PFSK-1 (cell line): ENCODE data around the gene RPL36.

Experiments used
- FOXP2 ChIP-seq: optimal IDR thresholded peaks from 2 replicates; pipeline ENCODE3; 2011; ENCODE audit warnings: borderline replicate concordance, control low read depth, inconsistent platforms; ENCODE audit not compliant: insufficient read depth; ENCODE audit errors: extremely low read length, extremely low read depth
- POLR2AphosphoS5 ChIP-seq: IDR thresholded peaks from 2 replicates; pipeline ENCODE4 v1.6.1; 2012; ENCODE audit warnings: low read depth, mild to moderate bottlenecking, control low read depth, low read length, moderate library complexity
- SIN3A ChIP-seq: IDR thresholded peaks from 2 replicates; pipeline ENCODE4 v1.6.1; 2012; ENCODE audit warnings: mild to moderate bottlenecking, low read length, moderate library complexity, borderline replicate concordance; ENCODE audit not compliant: insufficient read depth
- TAF1 ChIP-seq: IDR thresholded peaks from 2 replicates; pipeline ENCODE4 v1.6.1; 2012; ENCODE audit warnings: low read length, control low read depth, borderline replicate concordance; ENCODE audit not compliant: insufficient read depth
- TF ChIP-seq, protein P1 (sequence below), 2 experiments: IDR thresholded peaks; 2 replicates each; pipeline versions ENCODE4 v1.6.1 to v1.8.0; 2011 to 2012; ENCODE audit warnings: low read depth in 2 of 2, low read length in 2 of 2, control low read depth in 1 of 2, inconsistent platforms in 1 of 2, mild to moderate bottlenecking in 1 of 2, moderate library complexity in 1 of 2; ENCODE audit not compliant: insufficient read depth in 1 of 2

The RPL36 gene

DNA sequence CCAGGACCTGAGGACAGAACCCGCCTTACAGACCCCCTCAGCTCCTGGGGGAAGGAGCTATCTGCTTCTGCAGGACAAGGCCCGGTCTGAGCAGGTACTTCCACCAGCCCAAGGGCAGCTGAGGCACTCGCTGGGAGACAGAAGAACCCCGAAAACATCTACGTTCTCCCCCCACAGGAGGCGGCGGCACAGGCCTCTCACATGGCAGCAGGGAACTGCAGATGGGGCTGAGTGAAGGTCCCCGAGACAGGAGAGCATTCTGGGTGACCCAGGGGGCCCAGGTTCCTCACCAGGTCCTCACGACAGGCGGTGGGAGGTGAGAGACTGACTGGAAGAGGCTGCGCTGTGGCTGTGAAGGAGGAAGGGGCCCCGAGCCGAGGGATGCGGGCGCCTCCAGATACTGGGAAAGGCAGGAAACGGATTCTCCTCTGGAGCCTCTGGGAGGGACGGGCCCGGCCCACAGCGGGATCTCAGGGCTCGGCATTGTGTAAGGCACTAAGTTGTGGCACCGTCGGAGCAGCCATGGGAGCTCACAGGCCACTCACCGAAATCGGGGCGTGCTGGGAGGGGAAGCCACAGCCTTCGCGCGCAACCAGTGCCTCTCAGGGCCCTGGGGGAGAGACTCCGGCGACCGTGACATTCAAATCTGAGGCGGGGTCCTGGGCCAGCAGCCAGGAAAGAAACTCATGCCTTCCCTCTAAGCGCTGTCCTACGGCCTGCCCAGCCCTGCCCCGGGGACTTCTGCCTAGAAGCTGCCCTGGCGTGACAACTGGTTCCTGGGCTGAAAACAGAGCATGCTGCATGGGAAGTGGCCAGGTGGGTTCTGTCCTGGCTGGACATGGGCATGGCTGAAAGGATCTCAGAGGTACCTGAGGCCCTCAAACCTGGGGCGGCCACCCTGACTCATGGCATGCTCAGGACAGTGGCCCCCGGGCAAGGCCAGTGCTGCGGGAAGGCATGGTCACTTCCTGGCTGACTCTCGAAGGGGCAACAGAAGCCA, 14.0 kb downstream of the RPL36 start:
- TF ChIP-seq, protein P1, sequence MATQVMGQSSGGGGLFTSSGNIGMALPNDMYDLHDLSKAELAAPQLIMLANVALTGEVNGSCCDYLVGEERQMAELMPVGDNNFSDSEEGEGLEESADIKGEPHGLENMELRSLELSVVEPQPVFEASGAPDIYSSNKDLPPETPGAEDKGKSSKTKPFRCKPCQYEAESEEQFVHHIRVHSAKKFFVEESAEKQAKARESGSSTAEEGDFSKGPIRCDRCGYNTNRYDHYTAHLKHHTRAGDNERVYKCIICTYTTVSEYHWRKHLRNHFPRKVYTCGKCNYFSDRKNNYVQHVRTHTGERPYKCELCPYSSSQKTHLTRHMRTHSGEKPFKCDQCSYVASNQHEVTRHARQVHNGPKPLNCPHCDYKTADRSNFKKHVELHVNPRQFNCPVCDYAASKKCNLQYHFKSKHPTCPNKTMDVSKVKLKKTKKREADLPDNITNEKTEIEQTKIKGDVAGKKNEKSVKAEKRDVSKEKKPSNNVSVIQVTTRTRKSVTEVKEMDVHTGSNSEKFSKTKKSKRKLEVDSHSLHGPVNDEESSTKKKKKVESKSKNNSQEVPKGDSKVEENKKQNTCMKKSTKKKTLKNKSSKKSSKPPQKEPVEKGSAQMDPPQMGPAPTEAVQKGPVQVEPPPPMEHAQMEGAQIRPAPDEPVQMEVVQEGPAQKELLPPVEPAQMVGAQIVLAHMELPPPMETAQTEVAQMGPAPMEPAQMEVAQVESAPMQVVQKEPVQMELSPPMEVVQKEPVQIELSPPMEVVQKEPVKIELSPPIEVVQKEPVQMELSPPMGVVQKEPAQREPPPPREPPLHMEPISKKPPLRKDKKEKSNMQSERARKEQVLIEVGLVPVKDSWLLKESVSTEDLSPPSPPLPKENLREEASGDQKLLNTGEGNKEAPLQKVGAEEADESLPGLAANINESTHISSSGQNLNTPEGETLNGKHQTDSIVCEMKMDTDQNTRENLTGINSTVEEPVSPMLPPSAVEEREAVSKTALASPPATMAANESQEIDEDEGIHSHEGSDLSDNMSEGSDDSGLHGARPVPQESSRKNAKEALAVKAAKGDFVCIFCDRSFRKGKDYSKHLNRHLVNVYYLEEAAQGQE (IDR thresholded peaks at IDR 0.05; ENCODE audit: insufficient read depth in 1 of 2, low read depth in 2 of 2, low read length in 2 of 2): no peak

DNA sequence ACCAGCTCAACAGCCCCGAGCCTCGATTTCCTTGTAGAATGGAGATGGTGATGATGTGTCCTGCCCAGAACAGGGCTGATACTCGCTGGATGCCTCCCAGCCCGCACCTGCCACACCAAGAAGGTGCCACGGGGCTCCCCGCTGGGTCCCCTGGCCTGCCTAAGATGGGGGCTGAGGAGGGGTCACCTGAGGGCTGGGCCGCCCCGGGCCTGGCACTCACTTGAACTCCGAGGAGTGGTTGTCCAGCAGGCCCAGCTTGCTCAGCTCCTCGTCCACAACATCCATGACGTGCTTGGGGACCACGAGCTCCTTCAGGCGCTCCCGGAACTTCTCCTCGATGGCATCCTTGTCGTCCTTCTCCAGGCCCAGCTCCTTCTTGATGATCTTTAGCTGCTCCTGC, 15.5 kb downstream of the RPL36 start:
- TF ChIP-seq POLR2AphosphoS5 (no peak), TAF1 (no peak), SIN3A (no peak), FOXP2 (no peak)
- TF ChIP-seq, protein P1 (IDR thresholded peaks at IDR 0.05; ENCODE audit: insufficient read depth in 1 of 2, low read depth in 2 of 2, low read length in 2 of 2): no peak

DNA sequence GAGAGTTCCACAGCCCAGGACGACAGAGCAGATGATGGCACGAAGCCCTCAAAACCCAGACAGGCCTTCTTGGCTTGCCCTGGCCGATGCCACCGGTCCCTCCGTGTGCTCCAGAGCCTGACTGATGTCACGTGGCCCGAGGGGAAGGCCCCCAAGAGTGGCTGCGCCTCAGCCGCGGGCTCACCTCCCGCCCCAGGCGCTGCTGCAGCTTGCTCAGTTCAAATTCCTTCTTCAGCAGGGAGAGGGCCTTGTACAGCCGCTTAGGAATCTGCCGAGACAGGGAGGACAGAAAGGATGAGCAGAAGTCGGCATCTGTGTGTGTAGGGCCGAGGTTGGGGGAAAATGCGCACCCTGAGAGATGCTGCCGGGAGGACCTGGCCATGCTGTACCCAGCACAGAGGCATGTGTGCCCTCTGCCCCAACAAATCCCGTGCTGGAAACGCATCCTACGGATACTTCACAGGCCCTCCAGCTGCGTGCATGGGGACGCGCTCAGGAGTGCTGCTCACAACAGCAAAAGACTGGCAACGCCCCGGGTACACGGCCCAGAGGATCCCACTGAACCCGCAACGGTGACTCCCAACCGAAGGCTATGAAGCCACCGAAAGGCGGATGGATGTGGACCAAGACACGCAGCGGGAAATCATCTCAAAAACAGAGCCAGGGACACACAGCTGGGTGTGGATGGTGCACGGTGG, 16.9 kb downstream of the RPL36 start:
- no peak for TF ChIP-seq TAF1
- no peak for TF ChIP-seq POLR2AphosphoS5
- TF ChIP-seq, protein P1 (IDR thresholded peaks at IDR 0.05; ENCODE audit: insufficient read depth in 1 of 2, low read depth in 2 of 2, low read length in 2 of 2): no peak
- no peak for TF ChIP-seq FOXP2
- TF ChIP-seq SIN3A: no peak

DNA sequence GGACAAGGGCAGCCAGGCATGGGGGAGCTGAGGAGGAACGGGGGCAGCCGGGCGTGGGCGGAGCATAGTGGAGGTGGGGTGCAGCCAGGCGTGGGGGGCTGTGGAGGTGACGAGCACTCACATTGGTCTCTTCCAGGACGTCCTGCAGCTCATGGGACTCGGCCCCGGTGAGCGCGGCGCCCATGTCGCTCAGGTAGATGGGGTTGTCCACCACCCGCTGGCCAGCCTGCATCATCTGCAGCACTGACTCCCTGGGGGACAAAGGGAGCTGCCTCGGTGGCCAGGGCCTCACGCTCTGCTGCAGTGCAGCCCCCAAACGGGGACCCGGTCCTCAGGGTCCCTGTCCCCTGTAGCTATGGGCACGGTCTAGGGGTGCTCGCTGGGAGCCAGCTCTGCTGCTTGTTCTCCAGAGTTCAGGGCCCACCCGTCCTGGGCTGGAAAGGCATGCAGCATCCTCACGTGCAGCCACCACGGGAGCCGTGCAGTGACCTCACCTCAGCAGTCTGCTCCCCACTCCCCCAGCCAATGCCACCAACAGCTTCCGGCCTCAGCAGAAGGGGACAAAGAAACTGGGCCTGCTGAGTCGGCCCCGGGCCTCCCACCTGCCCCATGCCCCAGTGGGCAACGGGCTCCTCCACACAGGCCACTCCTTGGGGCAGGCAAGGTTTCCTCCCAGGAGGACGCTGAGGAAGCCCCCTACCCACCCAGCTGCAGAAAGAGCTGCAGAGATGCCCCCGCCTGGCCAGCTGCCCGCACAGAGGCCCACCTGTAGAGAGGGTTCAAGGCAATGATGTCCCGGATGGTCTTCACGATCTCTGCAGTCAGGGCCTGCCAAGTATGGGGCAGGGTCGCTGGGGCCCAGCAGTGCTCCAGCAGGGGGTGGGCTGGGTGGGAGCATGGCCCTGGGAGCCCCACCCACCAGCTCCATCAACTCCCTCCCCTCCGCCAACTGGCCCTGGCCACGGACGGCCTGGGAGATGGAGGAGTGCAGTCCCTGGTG, 17.8 kb downstream of the RPL36 start:
- TF ChIP-seq, protein P1 (IDR thresholded peaks at IDR 0.05; ENCODE audit: insufficient read depth in 1 of 2, low read depth in 2 of 2, low read length in 2 of 2): no peak
- TF ChIP-seq FOXP2 (no peak), SIN3A (no peak)
